Measurements from ENCODE around the gene ADAMTSL1.

The ADAMTSL1 gene

DNA sequence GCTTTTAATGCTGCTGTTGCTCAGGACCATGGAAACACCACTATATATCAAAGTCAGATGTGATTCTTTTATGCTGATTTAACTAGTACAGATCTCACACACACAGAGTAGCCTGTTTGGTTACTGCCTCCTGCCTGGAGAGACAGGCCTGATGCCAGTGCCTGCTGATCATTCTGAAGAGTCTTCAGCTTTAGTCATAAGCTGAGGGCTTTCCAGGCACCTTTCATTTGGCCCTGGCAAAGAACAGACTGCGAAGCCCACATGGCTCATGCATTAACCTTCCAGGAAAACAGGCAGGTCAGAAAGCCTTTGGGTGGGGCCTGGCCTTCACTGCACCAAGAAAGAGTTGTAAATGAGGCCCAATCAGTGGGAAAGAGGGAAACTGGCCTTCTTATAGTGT, 414.3 kb downstream of the ADAMTSL1 start:
- no peak overlapping the region for H3K4me3 ChIP-seq (ENCODE audit: control insufficient read depth, low read depth, low read length)
- TF ChIP-seq CTCF (IDR thresholded peaks at IDR 0.05; ENCODE audit: control insufficient read depth, insufficient read depth, low read depth, low read length, missing control alignments), result no peak
- DNase-seq (ENCODE audit: low read depth), result peak; percentile 43

DNA sequence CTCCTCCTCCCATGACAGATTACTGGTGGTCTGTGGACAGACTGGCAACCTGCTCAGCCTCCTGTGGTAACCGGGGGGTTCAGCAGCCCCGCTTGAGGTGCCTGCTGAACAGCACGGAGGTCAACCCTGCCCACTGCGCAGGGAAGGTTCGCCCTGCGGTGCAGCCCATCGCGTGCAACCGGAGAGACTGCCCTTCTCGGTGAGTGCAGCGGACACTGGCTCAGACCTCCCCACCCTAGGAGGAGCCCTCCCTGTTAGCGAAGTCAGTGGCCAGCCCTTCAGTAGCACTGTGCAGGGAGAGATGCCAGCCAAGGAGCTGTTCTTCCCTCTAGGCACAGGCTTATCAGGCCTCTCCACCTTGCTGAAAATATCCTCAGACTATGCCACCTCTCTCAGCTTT, 415.6 kb downstream of the ADAMTSL1 start:
- H3K4me3 ChIP-seq (ENCODE audit: control insufficient read depth, low read depth, low read length), result no peak overlapping the region
- no peak for DNase-seq (ENCODE audit: low read depth)
- no peak for TF ChIP-seq CTCF (IDR thresholded peaks at IDR 0.05; ENCODE audit: control insufficient read depth, insufficient read depth, low read depth, low read length, missing control alignments)

GRCh38 chr9:18890372-18890771, 416.4 kb downstream of the ADAMTSL1 start:
- DNase-seq (ENCODE audit: low read depth), result no peak
- no peak for TF ChIP-seq CTCF (IDR thresholded peaks at IDR 0.05; ENCODE audit: control insufficient read depth, insufficient read depth, low read depth, low read length, missing control alignments)
- H3K4me3 ChIP-seq (ENCODE audit: control insufficient read depth, low read depth, low read length), result no peak overlapping the region

GRCh38 chr9:18891946-18892670, 418.2 kb downstream of the ADAMTSL1 start:
- no peak for DNase-seq (ENCODE audit: low read depth)
- no peak for TF ChIP-seq CTCF (IDR thresholded peaks at IDR 0.05; ENCODE audit: control insufficient read depth, insufficient read depth, low read depth, low read length, missing control alignments)
- no peak overlapping the region for H3K4me3 ChIP-seq (ENCODE audit: control insufficient read depth, low read depth, low read length)

- TF ChIP-seq CTCF (IDR thresholded peaks at IDR 0.05; ENCODE audit: control insufficient read depth, insufficient read depth, low read depth, low read length, missing control alignments), result no peak
- no peak overlapping the region for H3K4me3 ChIP-seq (ENCODE audit: control insufficient read depth, low read depth, low read length)
- no peak for DNase-seq (ENCODE audit: low read depth)
Observed at GRCh38 chr9:18893046-18893445, 419.1 kb downstream of the ADAMTSL1 start.

DNA sequence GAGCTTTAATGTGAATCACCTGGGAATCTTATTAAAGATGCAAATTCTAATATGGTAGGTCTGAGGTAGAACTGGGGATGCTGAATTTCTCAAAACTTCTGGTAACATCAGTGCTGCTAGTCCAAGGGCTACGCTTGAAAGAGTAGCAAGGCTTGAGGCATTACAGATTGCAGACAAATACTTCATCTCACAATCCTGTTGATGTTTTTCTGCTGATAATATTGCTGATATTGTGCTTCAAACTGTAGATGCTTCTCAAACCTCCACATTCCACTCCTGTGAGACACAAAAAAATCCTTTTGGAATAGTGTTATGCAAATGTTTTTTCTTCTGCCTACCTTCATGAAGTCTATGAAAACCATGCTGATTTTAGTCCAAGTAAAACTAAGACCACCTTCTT, 419.5 kb downstream of the ADAMTSL1 start:
- DNase-seq (ENCODE audit: low read depth), result no peak
- H3K4me3 ChIP-seq (ENCODE audit: control insufficient read depth, low read depth, low read length), result no peak overlapping the region
- no peak for TF ChIP-seq CTCF (IDR thresholded peaks at IDR 0.05; ENCODE audit: control insufficient read depth, insufficient read depth, low read depth, low read length, missing control alignments)
